G401 (cell line): ENCODE results near the gene CLEC4G. TPM values are rescaled to one million over a fixed set of nuclear protein-coding genes. Genes with fewer than 3 reads are reported as not detected.
A peak's percentile ranks its signal among the peaks of the same experiment; 100 is the strongest.

Experiments
- DNase-seq: peaks from one replicate; pipeline ENCODE4 v3.0.0-alpha.2; 2015; ENCODE audit warnings: low spot score
- in situ Hi-C: cut with HindIII; loops from 2 replicates; pipeline ENCODE4 v1.10.0; 2016; ENCODE audit warnings: low sequenced_read_pairs, mixed read lengths
- total RNA-seq: library from RNA; depleted of rRNA; stranded (reverse); fragments of >200 nt; shearing (Covaris generic); gene quantifications from 2 replicates; pipeline ENCODE4 v1.2.3, GENCODE V29; 2014

CLEC4G gene
- total RNA-seq, 1 experiment from 2014 or later: not detected

DNA sequence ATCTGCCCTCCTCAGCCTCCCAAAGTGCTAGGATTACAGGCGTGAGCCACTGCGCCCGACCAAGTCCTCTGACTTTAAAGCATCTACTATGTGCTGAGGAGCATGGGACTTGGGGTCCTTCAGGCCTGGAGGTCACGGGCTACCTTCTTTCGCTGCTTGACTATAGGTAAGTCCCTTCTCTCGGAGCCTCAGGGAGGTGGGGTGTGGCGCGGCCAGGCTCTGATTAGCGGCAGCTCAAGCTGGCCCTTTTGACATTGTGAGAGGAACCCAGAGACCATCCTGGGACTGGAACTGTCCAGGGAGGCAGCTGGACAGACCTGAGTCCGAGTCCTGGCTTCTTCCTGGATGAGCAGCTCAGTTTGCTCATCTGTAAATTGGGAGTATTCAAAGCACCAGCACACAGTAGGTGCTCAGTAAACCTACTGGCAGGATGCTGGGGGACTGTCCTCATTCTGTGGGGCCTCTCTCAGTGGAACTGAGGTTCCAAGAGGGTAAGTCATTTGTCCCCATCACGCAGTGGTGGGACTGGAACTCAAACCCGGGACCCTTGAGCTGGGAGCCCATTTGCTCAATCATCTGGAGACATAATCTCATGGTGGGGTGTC, 30.8 kb downstream of the CLEC4G start:
- in situ Hi-C loops: no loop called here
- DNase-seq: no peak

DNA sequence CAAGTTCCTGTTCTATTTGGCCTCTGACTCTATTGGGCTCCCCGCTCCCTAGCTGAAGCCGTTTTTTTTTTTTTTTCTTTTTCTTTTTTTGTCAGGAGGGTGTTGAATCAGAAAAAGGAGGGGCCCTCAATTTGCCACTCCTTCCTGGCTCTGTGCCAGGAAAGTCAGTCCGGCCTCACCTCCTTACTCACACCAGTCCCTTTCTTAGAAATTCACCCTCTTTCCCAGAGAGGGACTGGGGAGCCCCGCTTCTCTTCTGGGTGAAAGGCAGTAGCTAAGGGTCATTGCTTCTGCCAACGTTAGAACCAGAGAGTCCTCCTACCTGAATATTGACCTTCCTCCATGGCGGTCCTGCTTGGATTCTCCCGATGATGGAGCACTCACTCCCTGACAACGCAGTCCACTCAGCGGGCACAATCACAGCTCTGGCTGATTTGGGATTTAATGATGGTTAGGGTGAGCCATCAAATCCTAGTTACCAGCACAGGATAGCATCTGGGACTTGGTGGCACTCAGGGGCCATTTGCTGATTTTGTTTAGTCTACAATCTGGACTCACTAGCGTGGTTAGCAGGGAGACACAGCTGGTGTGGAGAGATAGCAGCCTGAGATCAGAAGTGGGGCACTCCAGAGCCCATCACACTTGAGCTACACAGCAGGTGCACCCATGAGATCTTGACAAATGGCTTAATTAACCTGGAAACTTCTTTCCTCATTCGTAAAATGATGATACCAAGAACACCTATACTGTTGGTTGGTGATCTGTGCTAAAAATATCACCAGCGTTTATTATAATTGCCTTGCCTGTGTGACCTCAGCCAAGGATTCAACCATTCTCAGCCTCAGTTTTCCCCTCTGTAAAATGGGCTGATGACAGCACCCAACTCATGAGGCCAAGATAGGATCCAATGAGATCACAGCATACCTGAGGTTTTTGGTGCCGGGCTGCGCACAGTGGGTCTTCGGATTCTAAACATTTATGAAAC, 32.2 kb downstream of the CLEC4G start:
- in situ Hi-C loops: no loop called here

DNA sequence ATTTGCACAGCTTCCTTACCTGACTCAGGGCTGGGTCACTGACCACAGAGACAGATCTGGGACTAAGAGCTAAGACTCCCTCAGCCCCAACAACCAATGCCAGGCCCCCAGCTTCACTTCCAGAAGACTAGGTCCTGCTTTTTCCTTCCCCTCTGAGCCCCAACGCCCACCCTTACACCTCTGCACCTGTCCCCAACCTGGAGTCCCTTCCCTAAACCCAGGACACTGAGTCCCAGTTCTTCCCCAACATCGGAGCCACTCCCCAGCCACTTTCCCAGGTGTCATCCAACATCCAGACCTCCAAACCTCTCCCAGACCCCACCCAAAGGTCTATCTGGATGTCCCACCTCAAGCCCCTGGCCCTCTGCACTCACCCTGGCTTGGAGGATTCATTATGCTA, 32.9 kb downstream of the CLEC4G start:
- in situ Hi-C loops: no loop called here
- DNase-seq: no peak

More for the DNA sequence above, 32.2 kb downstream of the CLEC4G start:
- no peak for DNase-seq

DNA sequence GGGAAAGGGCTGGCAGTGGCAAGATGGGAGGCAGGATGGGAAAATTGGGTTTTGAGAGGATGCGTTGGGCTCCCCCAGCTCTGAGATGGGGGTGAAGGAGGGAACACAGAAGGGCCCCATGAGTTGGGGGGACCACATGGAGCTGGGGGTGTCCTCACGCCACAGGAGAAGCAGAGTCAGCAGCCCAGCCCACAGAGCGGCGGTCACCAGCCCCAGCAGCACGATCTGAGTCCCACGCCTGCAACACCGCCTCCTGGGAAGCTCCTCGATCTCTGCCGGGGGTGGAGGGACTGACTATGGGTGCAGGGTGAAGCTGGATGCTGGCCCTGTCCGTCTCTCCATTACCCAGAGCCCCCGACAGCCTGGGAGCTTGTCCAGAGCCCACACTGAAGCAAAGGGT, 33.3 kb downstream of the CLEC4G start:
- DNase-seq: no peak

DNA sequence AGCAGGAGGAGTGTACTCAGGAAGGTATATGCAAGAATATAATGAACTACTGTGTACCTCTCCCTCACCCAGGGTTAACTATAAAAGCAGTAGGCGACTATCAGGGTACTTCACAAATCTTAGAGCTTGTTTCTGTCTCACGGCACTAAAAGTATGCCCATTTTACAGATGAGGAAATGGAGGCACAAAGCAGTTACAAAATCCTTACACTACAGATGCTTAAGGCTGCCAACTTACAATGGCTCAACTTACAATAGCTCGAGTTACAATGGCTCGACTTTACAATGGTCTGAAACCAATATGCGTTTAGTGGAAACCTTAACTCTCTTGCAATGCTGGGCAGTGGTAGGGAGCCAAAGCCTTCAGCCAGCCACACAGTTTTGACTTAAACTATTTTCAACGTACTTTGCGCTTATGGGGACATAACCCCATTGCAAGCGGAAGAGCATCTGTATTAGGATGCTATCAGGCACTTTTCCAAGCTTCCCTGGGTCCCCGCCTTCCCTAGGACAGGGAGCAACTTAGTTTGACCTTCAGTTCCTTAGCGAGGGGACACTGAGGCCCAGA, 34.1 kb downstream of the CLEC4G start:
- in situ Hi-C loops: no loop called here
- DNase-seq: no peak

More for the DNA sequence above, 33.3 kb downstream of the CLEC4G start:
- in situ Hi-C loops: no loop called here

DNA sequence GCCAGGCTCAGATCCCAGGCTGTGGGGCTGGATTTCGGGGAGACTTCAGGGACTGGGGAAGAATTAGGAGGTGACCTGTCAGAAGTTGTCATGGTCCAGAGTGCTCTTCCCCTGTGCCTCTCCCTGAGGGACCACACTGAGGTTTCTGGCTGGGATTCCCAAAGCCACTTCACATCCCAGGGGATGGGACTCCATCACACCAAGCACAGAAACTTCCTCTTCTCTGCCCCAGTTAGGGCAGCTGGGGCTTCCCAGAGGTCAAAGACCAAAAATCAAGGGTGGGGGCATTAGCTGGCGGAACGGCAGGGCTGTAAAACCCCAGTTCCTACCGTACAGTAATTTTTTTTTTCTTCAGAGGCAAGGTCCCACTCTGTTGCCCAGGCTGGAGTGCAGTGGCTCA, 37.4 kb downstream of the CLEC4G start:
- DNase-seq: no peak
- in situ Hi-C loops: no loop called here

DNA sequence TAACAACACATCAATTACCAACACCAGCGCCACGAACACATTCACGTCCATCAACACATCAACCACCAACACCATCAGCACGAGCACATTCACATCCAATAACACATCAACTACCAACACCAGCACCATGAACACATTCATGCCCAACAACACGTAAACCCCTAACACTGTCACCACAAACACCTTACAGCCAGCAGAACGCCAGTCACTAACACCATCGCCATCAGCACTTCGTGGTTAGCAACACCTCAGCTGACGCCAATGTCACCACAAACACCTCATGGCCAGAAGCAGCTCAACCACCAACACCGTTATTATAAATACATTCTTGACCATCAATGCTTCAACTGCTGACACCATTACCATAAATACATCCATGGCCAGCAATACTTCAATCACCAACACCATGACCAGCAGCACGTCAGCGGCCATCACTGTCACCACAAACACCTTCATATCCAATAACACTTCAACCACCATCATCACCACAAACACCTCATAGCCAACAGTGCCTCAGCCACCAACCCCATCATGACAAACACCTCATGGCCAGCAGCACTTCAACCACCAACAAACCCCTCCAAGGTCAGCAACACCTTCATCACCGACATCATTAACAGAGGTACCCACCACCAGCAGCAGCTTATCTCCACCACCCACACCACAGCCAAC, 39.4 kb downstream of the CLEC4G start:
- in situ Hi-C loops: no loop called here
- DNase-seq: no peak

DNA sequence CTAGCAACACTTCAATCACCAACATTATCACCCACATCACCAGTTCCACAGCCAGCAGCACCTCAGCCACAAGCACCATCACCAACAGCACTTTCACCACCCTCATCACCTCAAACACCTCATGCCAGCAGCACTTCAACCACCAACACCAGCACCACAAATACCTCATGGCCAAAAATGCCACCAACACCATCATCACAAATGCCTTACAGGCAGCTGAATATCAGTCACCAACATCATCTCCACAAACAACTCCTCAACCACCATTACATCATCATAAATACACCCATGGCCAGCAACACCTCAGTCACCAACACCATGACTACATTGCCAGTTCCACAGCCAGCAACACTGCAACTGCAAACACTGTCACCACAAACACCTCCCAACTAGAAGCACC, 40.4 kb downstream of the CLEC4G start:
- DNase-seq: no peak
- in situ Hi-C loops: no loop called here

DNA sequence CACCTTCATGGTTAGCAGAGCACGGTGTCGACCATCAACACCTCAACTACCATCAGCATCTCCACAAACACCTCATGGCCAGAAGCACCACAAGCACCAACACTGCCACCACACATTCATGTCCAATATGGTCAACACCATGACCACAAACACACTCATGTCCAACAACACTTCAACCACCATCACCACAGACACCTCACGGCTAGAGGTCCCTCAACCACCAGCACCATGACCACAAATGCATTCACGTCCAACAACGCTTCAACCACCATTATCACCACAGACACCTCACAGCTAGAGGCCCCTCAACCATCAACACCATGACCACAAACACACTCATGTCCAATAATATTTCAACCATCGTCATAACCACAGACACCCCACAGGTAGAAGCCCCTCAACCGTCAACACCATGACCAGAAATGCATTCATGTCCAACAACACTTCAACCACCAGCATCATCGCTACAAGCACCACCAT, 41.1 kb downstream of the CLEC4G start:
- no peak for DNase-seq
- in situ Hi-C loops: no loop called here

DNA sequence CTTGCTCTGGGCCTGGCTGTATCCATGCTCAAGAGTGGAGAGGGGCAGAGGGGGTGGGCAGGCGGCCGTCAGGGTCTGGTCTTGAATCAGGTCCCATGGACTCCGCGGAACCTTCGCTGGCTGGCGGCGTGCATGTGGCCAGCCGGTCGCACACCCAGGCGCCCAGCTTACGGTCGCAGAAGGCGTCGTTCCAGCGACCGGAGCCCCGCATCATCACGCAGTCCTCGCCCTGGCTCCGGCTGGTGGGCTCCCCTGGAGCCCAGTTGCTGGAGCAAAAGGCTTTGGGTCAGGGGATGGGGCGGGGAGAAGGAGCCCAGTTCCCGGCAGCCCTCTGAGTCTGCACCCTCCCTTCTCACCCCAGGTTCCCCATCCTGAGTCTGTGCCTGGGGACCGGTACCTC, 42.7 kb downstream of the CLEC4G start:
- no peak for DNase-seq
- in situ Hi-C loops: no loop called here

DNA sequence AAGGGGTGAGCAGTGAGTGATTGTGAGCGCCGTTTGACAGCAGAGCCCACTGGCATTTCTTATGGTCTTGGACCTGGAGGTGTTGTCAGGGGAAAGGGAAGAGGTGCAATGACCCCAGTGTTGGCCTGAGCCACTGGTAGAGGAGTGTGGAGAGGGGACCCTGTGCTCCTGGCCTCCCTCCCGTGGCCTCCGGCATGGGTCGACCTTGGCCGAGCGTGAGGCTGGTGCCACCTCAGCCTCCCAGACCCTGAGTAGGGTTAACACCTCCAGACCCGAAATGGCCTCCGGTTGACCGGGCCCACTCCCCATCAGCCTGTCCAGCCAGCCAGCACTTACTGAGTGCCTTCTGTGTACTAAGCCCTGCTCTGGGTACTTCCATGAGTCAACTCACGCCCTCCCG, 44.7 kb downstream of the CLEC4G start:
- no peak for DNase-seq
- in situ Hi-C loops: no loop called here

DNA sequence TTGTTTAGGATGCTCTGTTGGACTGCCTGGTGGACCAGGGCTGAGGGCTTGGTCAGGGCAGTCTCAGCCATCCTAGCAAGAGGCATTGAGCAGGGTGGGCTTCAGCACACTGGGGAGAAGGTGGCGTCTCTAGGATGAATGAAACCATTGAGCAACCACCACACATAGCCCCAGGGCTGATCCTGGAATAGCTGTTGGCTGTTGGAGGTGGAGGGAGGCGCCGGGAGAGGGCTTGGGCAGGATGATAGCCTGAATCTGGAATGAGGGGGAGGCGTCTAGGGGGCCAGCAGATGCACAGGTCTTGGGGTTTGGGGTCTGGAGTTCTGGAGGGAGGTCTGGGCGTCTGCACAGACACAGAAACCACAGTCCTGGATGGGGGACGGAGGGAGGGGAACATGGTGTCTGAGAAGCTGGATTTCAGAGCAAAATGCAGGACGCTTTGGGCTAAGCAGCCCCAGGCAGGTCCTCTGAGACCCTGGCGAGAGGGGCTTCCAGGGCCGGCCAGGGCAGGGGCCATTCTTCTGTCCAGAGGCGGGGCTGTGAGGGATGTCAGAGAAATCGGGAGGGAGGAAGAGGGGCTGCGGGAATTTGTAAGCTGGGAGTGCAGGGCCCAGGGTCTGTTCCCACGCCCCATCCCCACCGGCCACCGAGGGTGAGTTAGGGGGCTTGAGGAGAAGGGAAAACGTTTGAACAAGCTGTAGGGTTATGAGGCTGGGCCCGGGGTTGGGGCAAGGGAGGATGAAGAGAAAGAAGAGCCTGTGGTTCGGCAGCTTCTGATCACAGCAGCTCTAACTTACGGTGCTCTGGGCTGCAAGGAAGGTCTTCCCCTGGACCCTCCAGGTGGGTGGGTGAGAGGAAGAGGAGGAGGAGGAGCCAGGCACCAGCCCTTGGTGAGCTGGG, 46.1 kb downstream of the CLEC4G start:
- in situ Hi-C loops: no loop called here
- no peak for DNase-seq

DNA sequence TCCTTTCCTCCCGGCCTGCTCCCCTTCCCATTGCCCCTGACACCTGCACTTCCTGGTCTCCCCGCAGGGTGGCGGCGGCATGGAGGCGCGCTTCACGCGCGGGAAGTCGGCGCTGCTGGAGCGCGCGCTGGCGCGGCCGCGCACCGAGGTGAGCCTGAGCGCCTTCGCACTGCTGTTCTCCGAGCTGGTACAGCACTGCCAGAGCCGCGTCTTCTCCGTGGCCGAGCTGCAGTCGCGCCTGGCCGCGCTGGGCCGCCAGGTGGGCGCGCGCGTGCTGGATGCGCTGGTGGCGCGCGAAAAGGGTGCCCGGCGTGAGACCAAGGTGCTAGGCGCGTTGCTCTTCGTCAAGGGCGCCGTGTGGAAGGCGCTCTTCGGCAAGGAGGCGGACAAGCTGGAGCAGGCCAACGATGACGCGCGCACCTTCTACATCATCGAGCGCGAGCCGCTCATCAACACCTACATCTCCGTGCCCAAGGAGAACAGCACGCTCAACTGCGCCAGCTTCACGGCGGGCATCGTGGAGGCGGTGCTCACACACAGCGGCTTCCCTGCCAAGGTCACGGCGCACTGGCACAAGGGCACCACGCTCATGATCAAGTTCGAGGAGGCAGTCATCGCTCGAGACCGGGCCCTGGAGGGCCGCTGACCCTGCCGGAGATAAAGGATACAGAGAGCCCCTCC, 49.6 kb downstream of the CLEC4G start:
- peak; percentile 25 for DNase-seq
- in situ Hi-C loops: no loop called here

DNA sequence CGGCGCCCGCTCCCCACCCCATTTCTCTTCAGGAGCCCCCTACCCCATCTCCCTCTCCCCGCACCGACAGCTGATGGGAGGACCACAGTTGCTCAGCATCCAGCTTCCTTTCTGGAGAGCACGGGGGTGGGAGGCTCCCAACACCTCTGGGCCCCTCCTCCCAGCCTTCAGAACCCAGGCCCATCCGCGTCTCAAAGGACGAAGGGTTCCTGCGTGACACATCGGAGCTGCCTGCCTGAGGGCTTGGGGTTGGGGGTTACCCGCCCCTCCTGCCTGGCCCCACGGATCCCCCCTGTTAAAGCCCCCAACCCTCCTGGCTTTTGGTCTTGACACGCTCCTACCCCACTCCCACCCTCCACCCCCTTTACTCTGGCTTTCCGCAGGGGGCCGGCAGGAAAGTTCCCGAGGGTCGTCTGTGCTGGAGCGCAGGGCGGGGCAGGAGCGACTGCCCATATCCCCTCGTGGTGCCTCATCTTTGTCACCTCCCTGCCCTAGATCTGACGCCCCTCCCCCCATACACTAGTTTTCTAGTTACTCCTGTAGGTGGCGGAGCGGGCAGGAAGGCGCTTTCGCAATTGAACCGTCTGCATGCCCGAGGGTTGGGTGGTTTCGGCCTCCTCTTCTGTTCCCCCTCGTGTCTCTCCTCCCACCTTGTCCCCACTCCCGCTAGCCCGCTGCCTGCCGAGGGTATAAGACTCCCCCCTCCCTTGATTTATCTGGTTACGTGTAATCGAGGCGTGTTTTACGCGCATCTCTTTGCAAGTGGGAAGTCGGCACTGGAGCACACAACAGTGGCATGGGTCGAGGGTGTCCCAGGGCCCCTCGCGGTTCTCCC, 50.4 kb downstream of the CLEC4G start:
- in situ Hi-C loops: no loop called here
- peak; percentile 79 for DNase-seq

DNA sequence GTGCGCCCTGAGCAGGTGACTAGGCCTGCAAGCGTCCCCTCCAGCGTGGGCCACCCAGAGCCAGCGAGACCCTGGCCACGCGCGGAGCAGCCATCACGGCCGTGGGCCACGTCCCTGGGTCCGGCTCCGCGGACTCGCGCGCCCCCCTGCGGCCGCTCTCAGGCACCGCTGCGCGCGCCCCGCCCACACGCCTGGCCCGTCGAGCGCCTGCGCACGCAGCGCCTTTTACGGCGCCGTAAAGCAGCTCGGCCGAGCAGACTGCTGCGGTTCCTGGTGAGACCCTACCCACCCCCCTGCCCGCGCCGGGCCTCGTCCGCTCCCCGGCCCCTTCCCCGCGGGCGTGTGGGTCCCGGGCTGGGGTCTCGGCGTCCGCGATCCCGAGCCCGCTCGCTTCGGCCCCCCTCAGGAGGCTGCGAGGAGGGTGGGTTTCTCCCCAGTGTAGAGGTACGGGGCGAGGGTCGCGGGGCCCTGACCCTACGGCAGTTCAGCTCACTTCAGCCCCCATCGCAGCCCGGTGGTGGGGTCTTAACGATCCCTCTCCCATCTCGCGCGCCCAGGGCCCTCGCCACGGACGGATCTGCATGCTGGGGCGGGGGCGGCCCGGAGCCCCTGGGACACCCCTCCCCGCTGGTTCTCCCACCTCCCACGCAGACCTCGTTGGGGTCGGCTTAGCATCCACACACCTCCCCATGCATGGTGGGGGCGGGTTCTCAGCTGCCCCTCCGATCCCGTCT, 51.1 kb downstream of the CLEC4G start, which contains the start of gene TRAPPC5:
Gene TRAPPC5, plus strand, starts transcription at position 228 of the 734 bp plus-strand sequence. CDS start 1,421 bp downstream, outside the sequence.
- peak; percentile 74 for DNase-seq
- in situ Hi-C loops: no loop called here

DNA sequence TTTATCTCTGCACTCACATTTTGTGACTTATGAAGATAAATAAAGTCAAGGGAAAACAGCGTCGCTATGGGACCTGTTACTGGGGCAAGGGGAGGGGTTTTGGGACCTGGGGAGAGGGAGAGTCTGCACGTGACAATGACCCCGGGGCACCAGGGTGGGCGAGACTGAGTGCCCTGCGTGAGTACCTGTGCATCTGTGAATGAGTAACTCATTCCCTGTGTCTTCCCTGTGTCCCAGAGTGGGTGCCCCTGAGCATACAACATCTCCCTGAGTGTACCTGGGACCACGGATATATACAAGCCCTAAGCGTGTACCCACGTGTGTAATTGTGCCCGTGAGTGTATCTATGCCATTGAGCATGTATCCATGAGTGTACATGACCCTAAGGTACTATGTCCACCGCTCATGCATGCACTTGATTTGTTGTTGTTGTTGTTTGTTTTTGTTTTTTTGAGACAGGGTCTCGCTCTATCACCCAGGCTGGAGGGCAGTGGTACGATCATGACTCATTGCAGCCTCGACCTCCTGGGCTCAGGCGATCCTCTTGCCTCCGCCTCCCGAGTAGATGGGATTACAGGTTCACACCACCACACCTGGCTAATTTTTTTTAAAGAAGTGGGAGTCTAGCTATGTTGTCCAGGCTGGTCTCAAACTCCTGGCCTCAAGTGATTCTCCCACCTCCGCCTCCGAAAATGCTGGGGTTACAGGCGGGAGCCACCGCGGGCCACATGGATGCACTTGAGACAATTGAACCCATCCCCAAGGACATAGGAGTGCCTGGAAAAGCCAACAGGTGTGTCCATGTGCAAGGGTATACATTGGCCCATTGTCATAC, 51.9 kb downstream of the CLEC4G start:
- in situ Hi-C loops: no loop called here

More for the DNA sequence above, 51.9 kb downstream of the CLEC4G start:
- DNase-seq: no peak
